NCI-H460 (cell line): Measurements from ENCODE around the gene ZDHHC4. TPM values are rescaled to one million over a fixed set of nuclear protein-coding genes. Genes with fewer than 3 reads are reported as not detected.
"Not testable (repeated sequence)": the region's sequence is repeated elsewhere in the genome, so short reads cannot be mapped to it uniquely, and the experiment has no call there.

Source experiments
- DNase-seq: peaks from one replicate; pipeline ENCODE4 v3.0.0-alpha.2; 2016; ENCODE audit warnings: low read depth; ENCODE audit errors: extremely low read depth
- total RNA-seq: library from RNA; depleted of rRNA; stranded (reverse); fragments of >200 nt; shearing (Covaris generic); gene quantifications from 2 replicates; pipeline ENCODE4 v1.2.3, GENCODE V29; 2014

The ZDHHC4 gene
- total RNA-seq, 1 experiment from 2014 or later, result 84.3 TPM

GRCh38 chr7:6558837-6559236, 18.4 kb upstream of the ZDHHC4 start:
- peak; percentile 69 for DNase-seq

GRCh38 chr7:6559896-6560295, 17.4 kb upstream of the ZDHHC4 start:
- DNase-seq, result no peak

- DNase-seq, result no peak
These were observed 15.1 kb upstream of the ZDHHC4 start for GRCh38 chr7:6562106-6562505.

- DNase-seq, result no peak
These were observed 13.1 kb upstream of the ZDHHC4 start for GRCh38 chr7:6563936-6564770.

GRCh38 chr7:6565655-6566054, 11.6 kb upstream of the ZDHHC4 start:
- no peak for DNase-seq

GRCh38 chr7:6567886-6568285, 9.4 kb upstream of the ZDHHC4 start:
- DNase-seq, result no peak

- no peak for DNase-seq
These were observed 6.0 kb upstream of the ZDHHC4 start for GRCh38 chr7:6571160-6571779.

- no peak for DNase-seq
These were observed 1.8 kb upstream of the ZDHHC4 start for GRCh38 chr7:6575281-6576023.

- DNase-seq, result no peak
These were observed 1.0 kb upstream of the ZDHHC4 start for GRCh38 chr7:6576024-6576866.

GRCh38 chr7:6576867-6577368, 336 bp upstream of the ZDHHC4 start:
- DNase-seq, result not testable (repeated sequence)

- peak; percentile 41 for DNase-seq
These were observed 1.1 kb downstream of the ZDHHC4 start for GRCh38 chr7:6578114-6579084.

GRCh38 chr7:6579446-6579845, 2.2 kb downstream of the ZDHHC4 start:
- DNase-seq, result no peak

- DNase-seq, result not testable (repeated sequence)
These were observed 8.6 kb downstream of the ZDHHC4 start for GRCh38 chr7:6585746-6586432.

GRCh38 chr7:6588566-6588965, 11.3 kb downstream of the ZDHHC4 start:
- no peak for DNase-seq

GRCh38 chr7:6589151-6589828, 12.0 kb downstream of the ZDHHC4 start:
- DNase-seq, result no peak

- peak; percentile 72 for DNase-seq
These were observed 12.8 kb downstream of the ZDHHC4 start, which contains the start of gene INTS15 for GRCh38 chr7:6589829-6590644. Gene INTS15, plus strand, starts transcription at chr7:6590021. Its CDS starts 263 bp downstream, at chr7:6590284.

GRCh38 chr7:6590645-6591110, 13.4 kb downstream of the ZDHHC4 start:
- no peak for DNase-seq
